IMR-90 (cell line): Measurements from ENCODE around the gene TMEM252. TPM values are rescaled to one million over a fixed set of nuclear protein-coding genes. Genes with fewer than 3 reads are reported as not detected.

Experiments used
- ATAC-seq: fragments of 200-7000 bp; cut with Tn5 transposase; 2 replicates; pipeline ENCODE4 v1.9.1; 2020; ENCODE audit warnings: low read depth, mild to moderate bottlenecking, moderate library complexity
- BruUV-seq: library from RNA; stranded (reverse); fragments of 400-500 nt; replicated peaks from 2 replicates; lab custom pipeline; 2021; lab: Mats Ljungman, UMichigan
- CTCF ChIA-PET: fragments of 300-600 bp; formaldehyde crosslinking; extraction: SDS; loops from one replicate; lab custom pipeline; 2021; ENCODE audit warnings: antibody characterized with exemption; lab: Yijun Ruan, JAX
- POLR2A ChIA-PET: fragments of 300-600 bp; sonication (Branson Sonifier 250); formaldehyde crosslinking; loops from one replicate; lab custom pipeline; 2022; ENCODE audit warnings: antibody characterized with exemption; ENCODE audit not compliant: unreplicated experiment; lab: Charles Lee
- DNase-seq: peaks from one replicate; pipeline ENCODE4 v3.0.0; 2013
- H2AFZ ChIP-seq: replicated peaks from 2 replicates; pipeline ENCODE3; 2013; ENCODE audit warnings: low read length, mild to moderate bottlenecking; ENCODE audit not compliant: poor library complexity
- H2AK5ac ChIP-seq: 2 replicates; pipeline ENCODE4 v1.6.1; 2013; ENCODE audit warnings: low read depth, low read length, inconsistent platforms
- H2AK9ac ChIP-seq: replicated peaks from 2 replicates; pipeline ENCODE3; 2013; ENCODE audit warnings: mild to moderate bottlenecking, low read depth, low read length, moderate library complexity; ENCODE audit not compliant: poor library complexity
- H2BK120ac ChIP-seq: 2 replicates; pipeline ENCODE4 v1.6.1; 2013; ENCODE audit warnings: low read depth, low read length, inconsistent platforms
- H2BK15ac ChIP-seq: 3 replicates; pipeline ENCODE4 v1.6.1; 2013; ENCODE audit warnings: low read depth, low read length, inconsistent platforms
- H2BK20ac ChIP-seq: 2 replicates; pipeline ENCODE4 v1.6.1; 2013; ENCODE audit warnings: low read depth, mild to moderate bottlenecking, inconsistent platforms, low read length, moderate library complexity
- H2BK5ac ChIP-seq: 2 replicates; pipeline ENCODE4 v1.6.1; 2013; ENCODE audit warnings: mild to moderate bottlenecking, low read depth, low read length, inconsistent platforms; ENCODE audit not compliant: poor library complexity, severe bottlenecking
- H3K14ac ChIP-seq: replicated peaks from 2 replicates; pipeline ENCODE4 v1.6.1; 2013; ENCODE audit warnings: low read depth, low read length, inconsistent platforms
- H3K18ac ChIP-seq: 2 replicates; pipeline ENCODE4 v1.6.1; 2013; ENCODE audit warnings: low read depth, low read length, control low read depth
- H3K23ac ChIP-seq: 2 replicates; pipeline ENCODE4 v1.6.1; 2013; ENCODE audit warnings: low read depth, low read length, inconsistent platforms
- H3K27ac ChIP-seq: 2 replicates; pipeline ENCODE4 v1.5.1; 2013; ENCODE audit warnings: mild to moderate bottlenecking, control low read depth, low read length; ENCODE audit not compliant: insufficient read depth
- H3K27me3 ChIP-seq: 2 replicates; pipeline ENCODE4 v1.6.1; 2013; ENCODE audit warnings: low read length; ENCODE audit not compliant: control insufficient read depth, insufficient read depth
- H3K36me3 ChIP-seq: 2 replicates; pipeline ENCODE4 v1.6.1; 2013; ENCODE audit warnings: low read length, mixed read lengths; ENCODE audit not compliant: control insufficient read depth, insufficient read depth
- H3K4ac ChIP-seq: 2 replicates; pipeline ENCODE4 v1.6.1; 2013; ENCODE audit warnings: low read depth, low read length, inconsistent platforms
- H3K4me1 ChIP-seq: 2 replicates; pipeline ENCODE4 v1.6.1; 2013; ENCODE audit warnings: low read length, mixed read lengths; ENCODE audit not compliant: control insufficient read depth, insufficient read depth
- H3K4me2 ChIP-seq: 2 replicates; pipeline ENCODE4 v1.6.1; 2013; ENCODE audit warnings: low read depth, mild to moderate bottlenecking, control low read depth, low read length, moderate library complexity
- H3K4me3 ChIP-seq: 2 replicates; pipeline ENCODE4 v1.5.1; 2013; ENCODE audit warnings: low read depth, mild to moderate bottlenecking, control low read depth, low read length, moderate library complexity; ENCODE audit not compliant: insufficient read depth
- H3K56ac ChIP-seq: 2 replicates; pipeline ENCODE4 v1.6.1; 2013; ENCODE audit warnings: low read length, inconsistent platforms; ENCODE audit not compliant: insufficient read depth; ENCODE audit errors: extremely low read depth
- H3K79me1 ChIP-seq, 2 experiments: 2 replicates each; pipeline ENCODE4 v1.6.1; 2013; ENCODE audit warnings: low read length in 2 of 2, inconsistent platforms in 1 of 2, low read depth in 1 of 2
- H3K9ac ChIP-seq: 2 replicates; pipeline ENCODE4 v1.6.1; 2013; ENCODE audit warnings: low read depth, low read length, control low read depth
- H3K9me1 ChIP-seq: 2 replicates; pipeline ENCODE4 v1.6.1; 2013; ENCODE audit warnings: low read length, inconsistent platforms; ENCODE audit not compliant: insufficient read depth
- H3K9me3 ChIP-seq: 2 replicates; pipeline ENCODE4 v1.6.1; 2013; ENCODE audit warnings: low read length; ENCODE audit not compliant: control insufficient read depth, insufficient read depth
- H4K20me1 ChIP-seq: 2 replicates; pipeline ENCODE4 v1.6.1; 2013; ENCODE audit warnings: low read length, inconsistent platforms; ENCODE audit not compliant: insufficient read depth
- H4K5ac ChIP-seq: 2 replicates; pipeline ENCODE4 v1.6.1; 2013; ENCODE audit warnings: mild to moderate bottlenecking, low read depth, low read length, control low read depth
- H4K8ac ChIP-seq, 2 experiments: 2 replicates each; pipeline ENCODE4 v1.6.1; 2013; ENCODE audit warnings: low read depth in 2 of 2, low read length in 2 of 2, control low read depth in 1 of 2, inconsistent platforms in 1 of 2
- H4K91ac ChIP-seq: 2 replicates; pipeline ENCODE4 v1.6.1; 2013; ENCODE audit warnings: low read depth, low read length, inconsistent platforms; ENCODE audit not compliant: insufficient read depth
- ELK1 ChIP-seq: fragments of 150-350 bp; IDR thresholded peaks from 2 replicates; pipeline ENCODE4 v1.6.1; 2016; ENCODE audit warnings: low read depth, mild to moderate bottlenecking, low read length, moderate library complexity, borderline replicate concordance
- FOS ChIP-seq: fragments of 150-350 bp; IDR thresholded peaks from 2 replicates; pipeline ENCODE4 v1.6.1; 2016; ENCODE audit warnings: low read depth, low read length
- MAFK ChIP-seq: IDR thresholded peaks from 2 replicates; pipeline ENCODE4 v1.6.1; 2012; ENCODE audit warnings: low read depth, low read length, improper control_type of control experiment
- MAZ ChIP-seq: IDR thresholded peaks from 2 replicates; pipeline ENCODE4 v1.6.1; 2012; ENCODE audit warnings: low read depth, mild to moderate bottlenecking, low read length, improper control_type of control experiment, moderate library complexity, borderline replicate concordance
- RAD21 ChIP-seq: IDR thresholded peaks from 2 replicates; pipeline ENCODE4 v1.6.1; 2012; ENCODE audit warnings: low read length, improper control_type of control experiment
- RCOR1 ChIP-seq: IDR thresholded peaks from 2 replicates; pipeline ENCODE4 v1.6.1; 2012; ENCODE audit warnings: mild to moderate bottlenecking, low read length, improper control_type of control experiment; ENCODE audit not compliant: insufficient replicate concordance
- RFX5 ChIP-seq: IDR thresholded peaks from 2 replicates; pipeline ENCODE4 v1.8.0; 2012; ENCODE audit warnings: low read depth, mild to moderate bottlenecking, low read length, moderate library complexity
- SMC3 ChIP-seq: fragments of 150-350 bp; IDR thresholded peaks from 2 replicates; pipeline ENCODE4 v1.6.1; 2016; ENCODE audit warnings: low read depth, mild to moderate bottlenecking, antibody characterized with exemption, low read length, moderate library complexity
- WGBS, 2 experiments: methylation state at CpG; one replicate each; pipeline versions ENCODE4 v1.1.5 to v1.1.7; 2013; ENCODE audit warnings: missing lambda C conversion rate in 2 of 2; ENCODE audit not compliant: insufficient read length in 1 of 2; ENCODE audit errors: extremely low coverage in 2 of 2; 5-methylcytosine and 5-hydroxymethylcytosine counted together
- dilution Hi-C: fragments of 300-500 bp; cut with HindIII; formaldehyde crosslinking; loops from one replicate; pipeline ENCODE4 v1.14.3; 2018; ENCODE audit warnings: low sequenced_read_pairs; ENCODE audit not compliant: unreplicated experiment
- in situ Hi-C: fragments of 300-500 bp; cut with MboI; formaldehyde crosslinking; loops from 3 replicates; pipeline ENCODE4 v1.14.3; 2019; ENCODE audit warnings: low sequenced_read_pairs, inconsistent platforms, mixed read lengths
- intact Hi-C: fragments of 100-400 bp; cut with micrococcal nuclease; formaldehyde crosslinking; loops from 2 replicates; pipeline ENCODE4 v1.10.0; 2022
- polyA plus RNA-seq, 3 experiments: library from polyadenylated mRNA; depleted of rRNA; stranded (reverse); fragments of >200 nt; gene quantifications; 2 replicates each; pipeline ENCODE4 v1.2.3, GENCODE V29; 2012; ENCODE audit warnings: low replicate concordance in 1 of 3
- total RNA-seq: library from RNA; depleted of rRNA; stranded (reverse); fragments of >200 nt; gene quantifications from 2 replicates; pipeline ENCODE4 v1.2.3, GENCODE V29; 2012
- TF ChIP-seq, protein P1 (sequence below): fragments of 150-350 bp; IDR thresholded peaks from 2 replicates; pipeline ENCODE4 v1.6.1; 2017; ENCODE audit warnings: mild to moderate bottlenecking, antibody characterized with exemption, low read length, low read depth

Gene TMEM252
- total and polyA plus RNA-seq, 2 of the 4 experiments (the other 2 are of a cell fraction): not detected

GRCh38 chr9:68513385-68513784 lies 27.3 kb downstream of the TMEM252 start:
- DNase-seq (no peak), ATAC-seq (no peak)
- H3K79me1 ChIP-seq: no peaks in the 10 kb centered on the region
- no peaks in the 10 kb centered on the region for H3K9me1 ChIP-seq
- H3K56ac ChIP-seq: no peak overlapping the region
- no TSS peak for BruUV-seq
- no peak overlapping the region for H2BK5ac ChIP-seq
- H4K20me1 ChIP-seq: no peaks in the 10 kb centered on the region
- H2AK5ac ChIP-seq: no peak overlapping the region
- H3K14ac ChIP-seq: no peak overlapping the region
- H3K36me3 ChIP-seq: no peaks in the 10 kb centered on the region
- dilution Hi-C loops: no loop called here
- H3K4ac ChIP-seq: no peak overlapping the region
- H4K5ac ChIP-seq: no peak overlapping the region
- no peak overlapping the region for H2BK20ac ChIP-seq
- no peak overlapping the region for H2AFZ ChIP-seq
- no peak overlapping the region; the same call in 1 of the 2 replicates for H3K18ac ChIP-seq
- in situ Hi-C loops: no loop called here
- intact Hi-C loops: no loop called here
- peaks cover 3% of the 10 kb centered on the region; the same call in 1 of the 2 replicates for H3K9me3 ChIP-seq
- peaks cover 4% of the 10 kb centered on the region for H3K4me1 ChIP-seq
- CTCF ChIA-PET: no interaction called here
- no peak overlapping the region for H3K4me3 ChIP-seq
- no CpG with 5 or more reads among the region's 3 CpGs for WGBS, 2 experiments
- H3K27me3 ChIP-seq: no peaks in the 10 kb centered on the region
- H3K27ac ChIP-seq: no peak overlapping the region
- TF ChIP-seq RCOR1 (no peak), MAFK (no peak), RFX5 (no peak), SMC3 (no peak), MAZ (no peak), ELK1 (no peak), FOS (no peak), RAD21 (no peak)
- TF ChIP-seq, protein P1, sequence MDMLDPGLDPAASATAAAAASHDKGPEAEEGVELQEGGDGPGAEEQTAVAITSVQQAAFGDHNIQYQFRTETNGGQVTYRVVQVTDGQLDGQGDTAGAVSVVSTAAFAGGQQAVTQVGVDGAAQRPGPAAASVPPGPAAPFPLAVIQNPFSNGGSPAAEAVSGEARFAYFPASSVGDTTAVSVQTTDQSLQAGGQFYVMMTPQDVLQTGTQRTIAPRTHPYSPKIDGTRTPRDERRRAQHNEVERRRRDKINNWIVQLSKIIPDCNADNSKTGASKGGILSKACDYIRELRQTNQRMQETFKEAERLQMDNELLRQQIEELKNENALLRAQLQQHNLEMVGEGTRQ: no peak
- H2BK15ac ChIP-seq: no peak overlapping the region
- no peak overlapping the region for H3K4me2 ChIP-seq
- no peak overlapping the region for H2AK9ac ChIP-seq
- H3K9ac ChIP-seq: no peak overlapping the region
- no peak overlapping the region for H4K8ac ChIP-seq
- H4K91ac ChIP-seq: no peak overlapping the region
- no peak overlapping the region for H2BK120ac ChIP-seq
- H3K23ac ChIP-seq: no peak overlapping the region
- POLR2A ChIA-PET: no interaction called here
